ENCODE measurements around the gene STEAP1B. TPM values are rescaled to one million over a fixed set of nuclear protein-coding genes. Genes with fewer than 3 reads are reported as not detected.

STEAP1B gene
- total RNA-seq, 1 experiment from 2014 or later = 22.7 TPM

- H3K27me3 ChIP-seq (ENCODE audit: control insufficient read depth, insufficient read depth, low read length) = no peaks in the 10 kb centered on the region
- DNase-seq = no peak
- H3K36me3 ChIP-seq (replicated peaks; ENCODE audit: control insufficient read depth, insufficient read depth, low read length) = no peaks in the 10 kb centered on the region
- no peak overlapping the region for H3K4me3 ChIP-seq (ENCODE audit: insufficient read depth, low read depth, low read length)
Measured at GRCh38 chr7:22485189-22485588, 14.8 kb downstream of the STEAP1B start.

DNA sequence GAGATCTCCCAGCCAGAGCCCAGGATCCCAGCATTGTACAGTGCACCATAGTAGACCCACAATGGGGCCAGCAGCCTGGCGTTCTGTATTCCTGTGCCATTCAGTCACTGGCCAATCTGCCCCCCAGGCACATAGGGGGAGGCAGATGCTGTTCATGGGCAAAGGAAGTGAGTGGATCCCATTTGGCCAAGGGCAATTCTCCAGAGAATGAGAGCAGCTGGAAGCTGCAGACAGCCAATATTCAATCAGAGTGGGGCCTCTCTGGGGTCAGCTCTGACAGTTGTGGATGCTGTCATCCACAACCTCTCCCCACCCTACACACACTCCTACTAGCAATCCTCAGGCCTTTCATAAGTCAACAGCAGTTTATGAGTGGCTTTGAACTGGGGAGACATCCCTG, 17.5 kb downstream of the STEAP1B start:
- Histone ChIP-seq H3K4me3 (ENCODE audit: insufficient read depth, low read depth, low read length) (no peak overlapping the region), H3K27me3 (ENCODE audit: control insufficient read depth, insufficient read depth, low read length) (no peaks in the 10 kb centered on the region), H3K36me3 (replicated peaks; ENCODE audit: control insufficient read depth, insufficient read depth, low read length) (no peaks in the 10 kb centered on the region)
- DNase-seq = no peak

GRCh38 chr7:22481726-22482125, 18.3 kb downstream of the STEAP1B start:
- no peak for DNase-seq
- Histone ChIP-seq H3K36me3 (replicated peaks; ENCODE audit: control insufficient read depth, insufficient read depth, low read length) (no peaks in the 10 kb centered on the region), H3K4me3 (ENCODE audit: insufficient read depth, low read depth, low read length) (no peak overlapping the region), H3K27me3 (ENCODE audit: control insufficient read depth, insufficient read depth, low read length) (no peaks in the 10 kb centered on the region)

GRCh38 chr7:22480523-22481075, 19.4 kb downstream of the STEAP1B start:
- H3K27me3 ChIP-seq (ENCODE audit: control insufficient read depth, insufficient read depth, low read length) = no peaks in the 10 kb centered on the region
- DNase-seq = no peak
- H3K4me3 ChIP-seq (ENCODE audit: insufficient read depth, low read depth, low read length) = no peak overlapping the region
- no peaks in the 10 kb centered on the region for H3K36me3 ChIP-seq (replicated peaks; ENCODE audit: control insufficient read depth, insufficient read depth, low read length)

GRCh38 chr7:22477876-22478450, 22.0 kb downstream of the STEAP1B start:
- no peak overlapping the region for H3K4me3 ChIP-seq (ENCODE audit: insufficient read depth, low read depth, low read length)
- no peaks in the 10 kb centered on the region; the same call in 1 of the 2 replicates for H3K36me3 ChIP-seq (replicated peaks; ENCODE audit: control insufficient read depth, insufficient read depth, low read length)
- DNase-seq = no peak
- no peaks in the 10 kb centered on the region for H3K27me3 ChIP-seq (ENCODE audit: control insufficient read depth, insufficient read depth, low read length)

GRCh38 chr7:22477262-22477661, 22.7 kb downstream of the STEAP1B start:
- no peaks in the 10 kb centered on the region for H3K27me3 ChIP-seq (ENCODE audit: control insufficient read depth, insufficient read depth, low read length)
- no peak overlapping the region for H3K4me3 ChIP-seq (ENCODE audit: insufficient read depth, low read depth, low read length)

GRCh38 chr7:22476824-22477223, 23.2 kb downstream of the STEAP1B start:
- no peak for DNase-seq
- Histone ChIP-seq H3K4me3 (ENCODE audit: insufficient read depth, low read depth, low read length) (no peak overlapping the region), H3K36me3 (replicated peaks; ENCODE audit: control insufficient read depth, insufficient read depth, low read length) (no peaks in the 10 kb centered on the region; the same call in 1 of the 2 replicates), H3K27me3 (ENCODE audit: control insufficient read depth, insufficient read depth, low read length) (no peaks in the 10 kb centered on the region)

More at GRCh38 chr7:22477262-22477661, 22.7 kb downstream of the STEAP1B start:
- DNase-seq = no peak
- H3K36me3 ChIP-seq (replicated peaks; ENCODE audit: control insufficient read depth, insufficient read depth, low read length) = no peaks in the 10 kb centered on the region; the same call in 1 of the 2 replicates

DNA sequence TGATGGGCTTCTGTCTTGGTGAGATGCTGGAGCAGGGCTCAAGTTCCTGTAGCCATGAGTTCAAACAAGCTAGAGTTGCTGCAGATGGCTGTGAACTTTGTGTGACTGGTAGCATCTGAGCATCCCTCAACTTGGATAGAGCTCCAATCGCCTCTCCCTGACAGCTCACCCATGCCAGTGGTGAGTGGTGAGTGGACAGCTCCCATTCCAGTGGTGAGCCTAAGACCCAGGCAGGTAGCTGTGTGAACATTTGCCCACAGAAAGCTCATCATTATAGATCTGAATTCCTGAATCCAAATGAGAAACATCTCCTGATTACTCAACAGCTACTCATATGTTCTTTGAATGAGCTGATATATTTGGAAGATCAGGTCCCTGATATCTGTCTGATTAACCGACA, 25.3 kb downstream of the STEAP1B start:
- no peaks in the 10 kb centered on the region for H3K27me3 ChIP-seq (ENCODE audit: control insufficient read depth, insufficient read depth, low read length)

DNA sequence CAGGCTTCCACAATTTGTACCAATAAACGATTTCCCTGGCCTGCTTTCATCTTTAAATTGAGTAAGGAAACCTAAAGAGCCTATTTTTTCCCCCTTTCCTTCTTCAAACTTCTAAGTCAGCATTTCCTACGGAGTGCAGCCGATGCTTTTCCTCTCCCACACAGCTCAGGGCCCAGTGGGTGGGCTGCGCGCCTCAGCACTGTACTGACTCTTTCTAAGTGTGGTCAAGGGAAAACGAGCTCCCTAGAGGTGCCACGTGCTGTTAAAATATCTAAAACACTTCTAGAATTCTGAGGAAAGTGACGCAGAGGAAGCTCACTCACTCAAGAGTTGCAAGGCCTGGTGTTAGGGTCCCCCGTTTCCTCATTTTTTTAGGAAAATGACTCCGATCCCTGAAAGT, 29.0 kb downstream of the STEAP1B start:
- DNase-seq = no peak
- Histone ChIP-seq H3K4me3 (ENCODE audit: insufficient read depth, low read depth, low read length) (no peak overlapping the region), H3K27me3 (ENCODE audit: control insufficient read depth, insufficient read depth, low read length) (no peaks in the 10 kb centered on the region), H3K36me3 (replicated peaks; ENCODE audit: control insufficient read depth, insufficient read depth, low read length) (no peaks in the 10 kb centered on the region; the same call in 1 of the 2 replicates)

More for the DNA sequence above, 25.3 kb downstream of the STEAP1B start:
- Histone ChIP-seq H3K36me3 (replicated peaks; ENCODE audit: control insufficient read depth, insufficient read depth, low read length) (no peaks in the 10 kb centered on the region; the same call in 1 of the 2 replicates), H3K4me3 (ENCODE audit: insufficient read depth, low read depth, low read length) (no peak overlapping the region)
- no peak for DNase-seq

DNA sequence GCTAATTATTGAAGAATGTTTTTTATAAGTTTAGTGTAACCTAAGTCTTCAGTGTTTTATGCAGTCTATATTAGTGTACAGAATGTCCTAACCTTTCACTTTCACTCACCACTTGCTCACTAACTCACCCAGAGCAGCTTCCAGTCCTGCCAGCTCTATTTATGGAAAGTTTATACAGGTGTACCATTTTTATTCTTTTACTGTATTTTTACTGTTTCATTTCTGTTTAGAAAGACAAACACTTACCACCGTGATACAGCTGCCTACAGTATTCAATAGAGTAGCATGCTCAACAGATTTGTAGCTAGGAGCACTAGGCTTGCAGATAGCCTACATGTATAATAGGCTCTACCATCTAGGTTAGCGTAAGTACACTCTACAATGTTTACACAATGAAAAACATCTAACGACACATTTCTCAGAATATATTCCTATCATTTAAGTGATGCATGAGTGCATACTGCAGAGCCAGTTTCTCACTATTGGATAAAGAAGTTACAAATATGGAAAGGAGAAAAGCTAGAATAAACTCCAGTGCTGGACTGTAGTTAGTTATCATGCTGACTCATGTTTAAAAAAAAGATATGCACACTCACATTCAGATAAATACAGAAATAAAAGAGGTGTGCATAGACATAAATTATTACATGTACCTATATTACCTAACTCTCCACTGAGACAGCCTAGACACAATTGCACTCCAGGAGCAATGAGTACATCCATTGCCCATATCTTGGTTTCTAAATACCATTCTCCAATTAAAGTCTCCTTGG, 30.4 kb downstream of the STEAP1B start:
- H3K27me3 ChIP-seq (ENCODE audit: control insufficient read depth, insufficient read depth, low read length) = no peaks in the 10 kb centered on the region
- DNase-seq = no peak
- no peak overlapping the region for H3K4me3 ChIP-seq (ENCODE audit: insufficient read depth, low read depth, low read length)
- no peaks in the 10 kb centered on the region; the same call in 1 of the 2 replicates for H3K36me3 ChIP-seq (replicated peaks; ENCODE audit: control insufficient read depth, insufficient read depth, low read length)

- DNase-seq = no peak
- H3K4me3 ChIP-seq (ENCODE audit: insufficient read depth, low read depth, low read length) = no peak overlapping the region
- no peaks in the 10 kb centered on the region for H3K27me3 ChIP-seq (ENCODE audit: control insufficient read depth, insufficient read depth, low read length)
Measured at GRCh38 chr7:22468609-22469008, 31.4 kb downstream of the STEAP1B start.

DNA sequence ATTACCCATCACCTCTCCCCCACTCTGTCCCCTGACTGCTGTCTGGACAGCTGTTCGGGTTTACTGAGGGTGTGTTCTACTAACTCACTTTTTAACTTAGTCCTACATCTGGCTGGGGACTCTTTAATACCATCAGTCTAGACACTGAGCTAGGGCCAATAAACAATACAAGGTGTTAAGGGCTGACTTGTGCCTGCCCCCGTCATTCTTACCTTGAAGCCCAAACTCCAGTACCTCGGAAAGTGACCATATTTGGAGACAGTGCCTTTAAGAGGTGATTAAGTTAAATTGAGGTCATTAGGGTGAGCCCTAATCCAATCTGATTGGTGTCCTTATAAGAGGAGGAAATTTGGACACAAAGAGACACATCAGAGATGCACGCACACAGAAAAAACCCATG, 35.7 kb downstream of the STEAP1B start:
- Histone ChIP-seq H3K4me3 (ENCODE audit: insufficient read depth, low read depth, low read length) (no peak overlapping the region), H3K27me3 (ENCODE audit: control insufficient read depth, insufficient read depth, low read length) (no peaks in the 10 kb centered on the region), H3K36me3 (replicated peaks; ENCODE audit: control insufficient read depth, insufficient read depth, low read length) (no peaks in the 10 kb centered on the region)
- DNase-seq = no peak

More at GRCh38 chr7:22468609-22469008, 31.4 kb downstream of the STEAP1B start:
- H3K36me3 ChIP-seq (replicated peaks; ENCODE audit: control insufficient read depth, insufficient read depth, low read length) = no peaks in the 10 kb centered on the region; the same call in 1 of the 2 replicates

- no peak for DNase-seq
- no peaks in the 10 kb centered on the region for H3K27me3 ChIP-seq (ENCODE audit: control insufficient read depth, insufficient read depth, low read length)
- H3K36me3 ChIP-seq (replicated peaks; ENCODE audit: control insufficient read depth, insufficient read depth, low read length) = no peaks in the 10 kb centered on the region
- H3K4me3 ChIP-seq (ENCODE audit: insufficient read depth, low read depth, low read length) = no peak overlapping the region
Measured at GRCh38 chr7:22460363-22460988, 39.5 kb downstream of the STEAP1B start.

GRCh38 chr7:22457471-22457870, 42.5 kb downstream of the STEAP1B start:
- no peak overlapping the region for H3K4me3 ChIP-seq (ENCODE audit: insufficient read depth, low read depth, low read length)
- H3K36me3 ChIP-seq (replicated peaks; ENCODE audit: control insufficient read depth, insufficient read depth, low read length) = no peaks in the 10 kb centered on the region
- H3K27me3 ChIP-seq (ENCODE audit: control insufficient read depth, insufficient read depth, low read length) = no peaks in the 10 kb centered on the region
- no peak for DNase-seq

Data from H7 (cell line).